ENCODE results near the gene GPRASP1. TPM values are rescaled to one million over a fixed set of nuclear protein-coding genes. Genes with fewer than 3 reads are reported as not detected.

The GPRASP1 gene
- total RNA-seq, result 2.3 and 2.9 TPM in 2 replicates

GRCh38 chrX:102651242-102652011 lies at the start of gene GPRASP1:
Gene GPRASP1 (plus strand): TSS chrX:102651483. CDS start chrX:102653914, 2,431 bp downstream.

Other genes starting within 250 kb of the GPRASP1 start
- not detected in 2 replicates for gene NXF2B, start 211.5 kb upstream of the GPRASP1 start, total RNA-seq
- not detected in 2 replicates for gene TCP11X2, start 179.7 kb upstream of the GPRASP1 start, total RNA-seq
- gene TMSB15A, start 134.7 kb upstream of the GPRASP1 start, total RNA-seq, result 4.9 and 6.3 TPM in 2 replicates
- 21.8 and 25.3 TPM in 2 replicates for gene ARMCX5, start 52.0 kb upstream of the GPRASP1 start, total RNA-seq
- 16.2 and 17.8 TPM in 2 replicates for gene GPRASP2, start 61.0 kb downstream of the GPRASP1 start, total RNA-seq
- 3.8 and 6.2 TPM in 2 replicates for gene GPRASP3, start 69.3 kb downstream of the GPRASP1 start, total RNA-seq

All from aortic smooth muscle cell (primary cell).